GM23338 (cell line): ENCODE results near the gene CTXN1. TPM values are rescaled to one million over a fixed set of nuclear protein-coding genes. Genes with fewer than 3 reads are reported as not detected.

Source experiments
- ATAC-seq: fragments of 200-7000 bp; cut with Tn5 transposase; 3 replicates; pipeline ENCODE4 v1.9.1; 2020
- DNase-seq: peaks from one replicate; pipeline ENCODE4 v3.0.0-alpha.2; 2015; ENCODE audit warnings: low spot score
- H2AFZ ChIP-seq: fragments of 200-600 bp; sonication (generic); 2 replicates; pipeline ENCODE4 v1.8.0; 2016; ENCODE audit warnings: antibody characterized with exemption, mild to moderate bottlenecking, moderate library complexity
- H3F3A ChIP-seq: fragments of 200-600 bp; sonication (generic); replicated peaks from 2 replicates; pipeline ENCODE4 v1.8.0; 2017; ENCODE audit warnings: antibody characterized with exemption, mixed run types, low read depth
- H3K27ac ChIP-seq: fragments of 200-600 bp; sonication (generic); 2 replicates; pipeline ENCODE4 v1.6.1; 2016; ENCODE audit warnings: low read depth
- H3K27me3 ChIP-seq: fragments of 200-600 bp; sonication (generic); 2 replicates; pipeline ENCODE4 v1.8.0; 2016; ENCODE audit warnings: mild to moderate bottlenecking, mixed run types, moderate library complexity; ENCODE audit not compliant: insufficient read depth
- H3K36me3 ChIP-seq: fragments of 200-600 bp; sonication (generic); 2 replicates; pipeline ENCODE4 v1.8.0; 2016; ENCODE audit warnings: mild to moderate bottlenecking; ENCODE audit not compliant: insufficient read depth
- H3K4me1 ChIP-seq: fragments of 200-600 bp; sonication (generic); 2 replicates; pipeline ENCODE4 v1.8.0; 2016; ENCODE audit warnings: mild to moderate bottlenecking, moderate library complexity; ENCODE audit not compliant: insufficient read depth
- H3K4me2 ChIP-seq: fragments of 200-600 bp; sonication (generic); 2 replicates; pipeline ENCODE4 v1.7.1; 2017; ENCODE audit warnings: mixed run types
- H3K4me3 ChIP-seq: fragments of 200-600 bp; sonication (generic); 2 replicates; pipeline ENCODE4 v1.6.1; 2016; ENCODE audit warnings: mixed run types
- H3K79me2 ChIP-seq: fragments of 200-600 bp; sonication (generic); replicated peaks from 2 replicates; pipeline ENCODE4 v1.8.0; 2017; ENCODE audit warnings: mild to moderate bottlenecking; ENCODE audit not compliant: insufficient read depth
- H3K9me2 ChIP-seq: fragments of 200-600 bp; sonication (generic); 2 replicates; pipeline ENCODE4 v1.8.0; 2017; ENCODE audit not compliant: insufficient read depth
- H4K20me1 ChIP-seq: fragments of 200-600 bp; sonication (generic); replicated peaks from 2 replicates; pipeline ENCODE4 v1.8.0; 2017; ENCODE audit warnings: mild to moderate bottlenecking; ENCODE audit not compliant: insufficient read depth
- H3K27ac Mint-ChIP-seq: 2 replicates; pipeline ENCODE4 v1.8.0; 2020; ENCODE audit warnings: inconsistent platforms, mild to moderate bottlenecking, moderate library complexity, mixed read lengths
- H3K27me3 Mint-ChIP-seq: 3 replicates; pipeline ENCODE4 v1.8.0; 2022; ENCODE audit warnings: low read depth, mild to moderate bottlenecking, moderate library complexity, mixed read lengths, inconsistent platforms; ENCODE audit not compliant: insufficient read depth, poor library complexity
- H3K36me3 Mint-ChIP-seq: 3 replicates; pipeline ENCODE4 v1.8.0; 2021; ENCODE audit warnings: low read depth, mild to moderate bottlenecking, inconsistent platforms, moderate library complexity, mixed read lengths
- H3K4me1 Mint-ChIP-seq: 3 replicates; pipeline ENCODE4 v1.8.0; 2020; ENCODE audit warnings: mild to moderate bottlenecking, inconsistent platforms, mixed read lengths
- H3K4me3 Mint-ChIP-seq: 3 replicates; pipeline ENCODE4 v1.8.0; 2021; ENCODE audit warnings: moderate library complexity, mild to moderate bottlenecking, inconsistent platforms, mixed read lengths
- H3K9me3 Mint-ChIP-seq: 3 replicates; pipeline ENCODE4 v1.8.0; 2020; ENCODE audit warnings: moderate library complexity, mild to moderate bottlenecking, inconsistent platforms, mixed read lengths
- CREB1 ChIP-seq: fragments of 250-450 bp; sonication (Bioruptor Pico); IDR thresholded peaks from 2 replicates; pipeline ENCODE4 v1.5.0; 2020; ENCODE audit warnings: low read depth, mild to moderate bottlenecking, moderate library complexity
- CTCF ChIP-seq, 2 experiments: fragments of 200-600 bp in 1 of 2; sonication (generic) in 1 of 2; conservative IDR thresholded peaks; 2 replicates each; pipeline versions ENCODE4 v1.5.1 to v1.6.1; 2016 to 2017; ENCODE audit warnings: antibody characterized with exemption in 2 of 2, low read depth in 2 of 2, mild to moderate bottlenecking in 2 of 2, moderate library complexity in 1 of 2
- ETS1 ChIP-seq: IDR thresholded peaks from 2 replicates; pipeline ENCODE4 v1.6.1; 2016; ENCODE audit warnings: antibody characterized with exemption
- EZH2 ChIP-seq: fragments of 200-600 bp; sonication (generic); IDR thresholded peaks from one replicate; pipeline ENCODE4 v1.8.0; 2017; ENCODE audit warnings: antibody characterized with exemption, mild to moderate bottlenecking, low read depth; ENCODE audit not compliant: unreplicated experiment
- NANOG ChIP-seq: IDR thresholded peaks from 2 replicates; pipeline ENCODE4 v1.6.1; 2016; ENCODE audit warnings: antibody characterized with exemption, borderline replicate concordance
- POLR2AphosphoS5 ChIP-seq: IDR thresholded peaks from 2 replicates; pipeline ENCODE4 v1.6.1; 2016; ENCODE audit warnings: antibody characterized with exemption, low read depth
- STAT1 ChIP-seq: IDR thresholded peaks from one replicate; pipeline ENCODE4 v1.6.1; 2016; ENCODE audit warnings: antibody characterized with exemption; ENCODE audit not compliant: unreplicated experiment
- ZNF114 ChIP-seq: fragments of 250-450 bp; sonication (Bioruptor Pico); IDR thresholded peaks from 2 replicates; pipeline ENCODE4 v1.5.0; 2020; ENCODE audit warnings: mild to moderate bottlenecking, moderate library complexity
- ZNF331 ChIP-seq: fragments of 250-450 bp; sonication (Bioruptor Pico); IDR thresholded peaks from 2 replicates; pipeline ENCODE4 v1.5.0; 2020; ENCODE audit warnings: low read depth, mild to moderate bottlenecking, moderate library complexity
- ZNF462 ChIP-seq: fragments of 250-450 bp; sonication (Bioruptor Pico); IDR thresholded peaks from 2 replicates; pipeline ENCODE4 v1.5.0; 2020; ENCODE audit warnings: mild to moderate bottlenecking, moderate library complexity
- polyA plus RNA-seq: library from polyadenylated mRNA; unstranded; fragments of >200 nt; fragmentation: Nextera tagmentation; extraction: Ambion mirVana; gene quantifications from 2 replicates; pipeline ENCODE4 v1.2.1, GENCODE V29; 2016
- total RNA-seq: library from RNA; depleted of rRNA; stranded (reverse); fragments of >200 nt; shearing (Covaris generic); gene quantifications from 2 replicates; pipeline ENCODE4 v1.2.3, GENCODE V29; 2014

Gene CTXN1
- total and polyA plus RNA-seq, 2 experiments from 2014 or later = 22.5 to 52.4 TPM

- no peak for TF ChIP-seq ZNF462
- no peak for TF ChIP-seq ZNF114
- TF ChIP-seq STAT1 = no peak
Observed at GRCh38 chr19:7927605-7928333, 1.8 kb upstream of the CTXN1 start (continued).

- Histone ChIP-seq H3K4me3 (peak overlapping the region; percentile 57; the same call in 1 of the 2 replicates), H3K36me3 (no peaks in the 10 kb centered on the region; the same call in 1 of the 2 replicates), H2AFZ (no peak overlapping the region), H3K4me1 (peaks cover 4% of the 10 kb centered on the region; the same call in 1 of the 2 replicates), H3K27ac (no peak overlapping the region), H3F3A (peaks cover 26% of the 10 kb centered on the region), H3K79me2 (no peaks in the 10 kb centered on the region), H3K4me2 (peak overlapping the region; percentile 90; the same call in 1 of the 2 replicates), H4K20me1 (peaks cover 6% of the 10 kb centered on the region; the same call in 1 of the 2 replicates), H3K9me2 (no peaks in the 10 kb centered on the region), H3K27me3 (no peaks in the 10 kb centered on the region)
- DNase-seq (no peak), ATAC-seq (no peak)
- peak overlapping the region; percentile 56; the same call in 1 of the 2 replicates for H3K27ac Mint-ChIP-seq
- peaks cover 34% of the 10 kb centered on the region for H3K36me3 Mint-ChIP-seq
- H3K9me3 Mint-ChIP-seq = no peaks in the 10 kb centered on the region
- H3K4me3 Mint-ChIP-seq = peak overlapping the region; percentile 78
- peaks cover 21% of the 10 kb centered on the region for H3K27me3 Mint-ChIP-seq
- peaks cover 4% of the 10 kb centered on the region for H3K4me1 Mint-ChIP-seq
- TF ChIP-seq ZNF114 (no peak), CREB1 (CRISPR knock-in tag) (no peak), STAT1 (no peak), ETS1 (no peak), EZH2 (no peak), ZNF331 (CRISPR knock-in tag) (no peak), NANOG (no peak), POLR2AphosphoS5 (no peak), CTCF (conservative IDR thresholded peaks at IDR 0.05; ENCODE audit: low read depth in 2 of 2) (no peak)
Observed at GRCh38 chr19:7926727-7927604, 1.0 kb upstream of the CTXN1 start.
